ENCODE measurements around the gene ERVFRD-1. TPM values are rescaled to one million over a fixed set of nuclear protein-coding genes. Genes with fewer than 3 reads are reported as not detected.
A peak's percentile ranks its signal among the peaks of the same experiment; 100 is the strongest.
"Not testable (repeated sequence)": the region's sequence is repeated elsewhere in the genome, so short reads cannot be mapped to it uniquely, and the experiment has no call there.

The ERVFRD-1 gene
- total RNA-seq, 2 donors from 2014 or later = not detected

- Histone ChIP-seq H3K36me3 (no peaks in the 10 kb centered on the region), H3K4me1 (peaks cover 0 to 16% of the 10 kb centered on the region in 2 donors), H3K27me3 (no peaks in the 10 kb centered on the region), H3K4me3 (peak overlapping the region; percentile 88 to 92), H3K9me3 (no peaks in the 10 kb centered on the region), H3K27ac (peak overlapping the region; percentile 97 to 98)
- no peak for DNase-seq (ENCODE audit: low spot score)
- TF ChIP-seq CTCF (IDR thresholded peaks at IDR 0.05) = no peak
These were observed 18.2 kb downstream of the ERVFRD-1 start for GRCh38 chr6:11093376-11093625.

- peak overlapping the region; percentile 97 to 98 for H3K27ac ChIP-seq
- no peaks in the 10 kb centered on the region for H3K9me3 ChIP-seq
- H3K4me1 ChIP-seq = peaks cover 0 to 16% of the 10 kb centered on the region in 2 donors
- H3K36me3 ChIP-seq = no peaks in the 10 kb centered on the region
- no peaks in the 10 kb centered on the region for H3K27me3 ChIP-seq
- TF ChIP-seq CTCF (IDR thresholded peaks at IDR 0.05) = no peak
- H3K4me3 ChIP-seq = peak overlapping the region; percentile 88 to 92
- DNase-seq (ENCODE audit: low spot score) = no peak
These were observed 18.7 kb downstream of the ERVFRD-1 start for GRCh38 chr6:11092668-11093375.

GRCh38 chr6:11091141-11091540 lies 20.4 kb downstream of the ERVFRD-1 start:
- DNase-seq (ENCODE audit: low spot score); H3K27ac ChIP-seq; H3K36me3 ChIP-seq; H3K4me3 ChIP-seq; H3K9me3 ChIP-seq; H3K27me3 ChIP-seq: not testable (repeated sequence)
- H3K4me1 ChIP-seq = peaks cover 0 to 16% of the 10 kb centered on the region in 2 donors

GRCh38 chr6:11089695-11090094 lies 21.8 kb downstream of the ERVFRD-1 start:
- TF ChIP-seq CTCF (IDR thresholded peaks at IDR 0.05) = no peak
- Histone ChIP-seq H3K9me3 (no peaks in the 10 kb centered on the region), H3K4me3 (no peak overlapping the region), H3K27ac (no peak overlapping the region), H3K27me3 (no peaks in the 10 kb centered on the region), H3K36me3 (no peaks in the 10 kb centered on the region), H3K4me1 (peaks cover 0 to 9% of the 10 kb centered on the region in 2 donors)
- no peak for DNase-seq (ENCODE audit: low spot score)

- H3K4me1 ChIP-seq; H3K9me3 ChIP-seq; DNase-seq (ENCODE audit: low spot score); H3K27me3 ChIP-seq; H3K4me3 ChIP-seq; H3K36me3 ChIP-seq; H3K27ac ChIP-seq: not testable (repeated sequence)
These were observed 24.2 kb downstream of the ERVFRD-1 start for GRCh38 chr6:11087141-11087812.

- Histone ChIP-seq H3K4me1 (no peaks in the 10 kb centered on the region), H3K4me3 (no peak overlapping the region), H3K9me3 (no peaks in the 10 kb centered on the region), H3K27ac (no peak overlapping the region), H3K36me3 (no peaks in the 10 kb centered on the region), H3K27me3 (no peaks in the 10 kb centered on the region)
- no peak for DNase-seq (ENCODE audit: low spot score)
- no peak for TF ChIP-seq CTCF (IDR thresholded peaks at IDR 0.05)
These were observed 25.6 kb downstream of the ERVFRD-1 start for GRCh38 chr6:11085758-11086435.
